Panc1 (cell line): ENCODE measurements around the gene TRPV5. TPM values are rescaled to one million over a fixed set of nuclear protein-coding genes. Genes with fewer than 3 reads are reported as not detected.

ENCODE experiments used
- ATAC-seq: fragments of 200-7000 bp; cut with Tn5 transposase; 2 replicates; pipeline ENCODE4 v1.9.1; 2020; ENCODE audit warnings: mild to moderate bottlenecking, moderate library complexity
- BruUV-seq: library from RNA; stranded (reverse); fragments of 400-500 nt; replicated peaks from 2 replicates; lab custom pipeline; 2021; lab: Mats Ljungman, UMichigan
- CTCF ChIA-PET: fragments of 300-600 bp; sonication (Branson Sonifier 250); formaldehyde crosslinking; loops from one replicate; lab custom pipeline; 2022; ENCODE audit warnings: antibody characterized with exemption; lab: Charles Lee
- POLR2A ChIA-PET: fragments of 300-600 bp; sonication (Branson Sonifier 250); formaldehyde crosslinking; loops from one replicate; lab custom pipeline; 2022; ENCODE audit warnings: antibody characterized with exemption; lab: Charles Lee
- DNase-seq: peaks from one replicate; pipeline ENCODE4 v3.0.0-alpha.2; 2010; ENCODE audit warnings: low read depth, low spot score
- H3K27ac ChIP-seq: 2 replicates; pipeline ENCODE4 v1.5.1; 2011; ENCODE audit warnings: mild to moderate bottlenecking, low read length, inconsistent platforms
- H3K27me3 ChIP-seq: fragments of 200-500 bp; sonication (Bioruptor generic); 2 replicates; pipeline ENCODE4 v1.6.0; 2014; ENCODE audit warnings: low read length, inconsistent platforms; ENCODE audit not compliant: control insufficient read depth, insufficient read depth
- H3K36me3 ChIP-seq: fragments of 200-500 bp; sonication (Bioruptor generic); 2 replicates; pipeline ENCODE4 v1.5.1; 2014; ENCODE audit warnings: inconsistent platforms, mild to moderate bottlenecking, low read length, moderate library complexity; ENCODE audit not compliant: control insufficient read depth, insufficient read depth
- H3K4me1 ChIP-seq: 2 replicates; pipeline ENCODE4 v1.5.1; 2011; ENCODE audit warnings: inconsistent platforms, mild to moderate bottlenecking, low read length, moderate library complexity; ENCODE audit not compliant: control insufficient read depth, insufficient read depth
- H3K4me3 ChIP-seq, 2 experiments: 2 replicates each; pipeline ENCODE4 v1.5.1; 2011 to 2012; ENCODE audit warnings: low read depth in 2 of 2, low read length in 2 of 2, mild to moderate bottlenecking in 2 of 2, inconsistent platforms in 1 of 2, moderate library complexity in 1 of 2
- H3K9me3 ChIP-seq: fragments of 200-500 bp; sonication (Bioruptor generic); 2 replicates; pipeline ENCODE4 v1.5.1; 2014; ENCODE audit warnings: low read depth, mild to moderate bottlenecking, inconsistent platforms, low read length, moderate library complexity; ENCODE audit not compliant: control insufficient read depth, insufficient read depth
- CTCF ChIP-seq: fragments of 450-650 bp; IDR thresholded peaks from 2 replicates; pipeline ENCODE4 v1.5.1; 2017; ENCODE audit warnings: mild to moderate bottlenecking
- POLR2AphosphoS5 ChIP-seq: IDR thresholded peaks from 2 replicates; pipeline ENCODE4 v1.6.1; 2012; ENCODE audit warnings: mild to moderate bottlenecking, low read depth, low read length, moderate library complexity
- REST ChIP-seq, 2 experiments: IDR thresholded peaks; 2 replicates each; pipeline ENCODE4 v1.6.1; 2011 to 2012; ENCODE audit warnings: low read depth in 2 of 2, control low read depth in 1 of 2, low read length in 1 of 2, mild to moderate bottlenecking in 1 of 2, moderate library complexity in 1 of 2; ENCODE audit not compliant: insufficient read depth in 1 of 2
- SIN3A ChIP-seq: IDR thresholded peaks from 2 replicates; pipeline ENCODE4 v1.6.1; 2012; ENCODE audit warnings: low read depth, mild to moderate bottlenecking, low read length, moderate library complexity, borderline replicate concordance; ENCODE audit not compliant: insufficient read depth
- TCF7L2 ChIP-seq: IDR thresholded peaks from 2 replicates; pipeline ENCODE4 v1.6.1; 2011; ENCODE audit warnings: mild to moderate bottlenecking, low read depth, low read length, inconsistent platforms
- in situ Hi-C: cut with HindIII; loops from 2 replicates; pipeline ENCODE4 v1.10.0; 2016; ENCODE audit warnings: low sequenced_read_pairs, low pct_unique_long_range_greater_than_20kb
- intact Hi-C: fragments of 100-400 bp; cut with micrococcal nuclease; formaldehyde crosslinking; loops from one replicate; pipeline ENCODE4 v1.10.0; 2022; ENCODE audit not compliant: unreplicated experiment
- total RNA-seq: library from RNA; stranded (reverse); gene quantifications from one replicate; pipeline ENCODE4 v1.2.1, GENCODE V29; 2021; ENCODE audit not compliant: unreplicated experiment

TRPV5 gene
- total RNA-seq, 1 experiment from 2014 or later, result not detected

GRCh38 chr7:142959202-142959601 is 25.7 kb upstream of the TRPV5 start:
- BruUV-seq, result no TSS peak
- Histone ChIP-seq H3K36me3 (no peaks in the 10 kb centered on the region), H3K27ac (no peak overlapping the region), H3K4me1 (no peaks in the 10 kb centered on the region), H3K9me3 (no peaks in the 10 kb centered on the region), H3K4me3 (no peak overlapping the region), H3K27me3 (no peaks in the 10 kb centered on the region)
- TF ChIP-seq CTCF (no peak), TCF7L2 (no peak), SIN3A (no peak), REST (IDR thresholded peaks at IDR 0.05; ENCODE audit: insufficient read depth in 1 of 2, low read depth in 2 of 2, low read length in 1 of 2) (no peak), POLR2AphosphoS5 (no peak)
- ATAC-seq (no peak), DNase-seq (no peak)
- intact Hi-C loops (no loop called here), in situ Hi-C loops (no loop called here)
- POLR2A ChIA-PET, result no interaction called here
- CTCF ChIA-PET, result no interaction called here

- Histone ChIP-seq H3K27ac (no peak overlapping the region), H3K36me3 (no peaks in the 10 kb centered on the region), H3K9me3 (no peaks in the 10 kb centered on the region), H3K4me1 (no peaks in the 10 kb centered on the region), H3K27me3 (no peaks in the 10 kb centered on the region), H3K4me3 (no peak overlapping the region)
- CTCF ChIA-PET, result no interaction called here
- BruUV-seq, result no TSS peak
- intact Hi-C loops, result no loop called here
- no peak for DNase-seq
- in situ Hi-C loops, result no loop called here
- POLR2A ChIA-PET, result no interaction called here
- TF ChIP-seq SIN3A (no peak), CTCF (no peak), TCF7L2 (no peak), POLR2AphosphoS5 (no peak), REST (IDR thresholded peaks at IDR 0.05; ENCODE audit: insufficient read depth in 1 of 2, low read depth in 2 of 2, low read length in 1 of 2) (no peak)
- no peak for ATAC-seq
Measured at GRCh38 chr7:142957723-142958122, 24.2 kb upstream of the TRPV5 start.
